H1 (cell line): ENCODE measurements around the gene ABHD14A. TPM values are rescaled to one million over a fixed set of nuclear protein-coding genes. Genes with fewer than 3 reads are reported as not detected.
A peak's percentile ranks its signal among the peaks of the same experiment; 100 is the strongest.

ENCODE experiments used
- CTCF ChIA-PET: fragments of 300-600 bp; sonication (Branson Sonifier 250); formaldehyde crosslinking; loops from one replicate; lab custom pipeline; 2021; ENCODE audit not compliant: partially characterized antibody; lab: Charles Lee
- POLR2A ChIA-PET: fragments of 300-600 bp; sonication (Branson Sonifier 250); formaldehyde crosslinking; loops from one replicate; lab custom pipeline; 2021; ENCODE audit warnings: inconsistent platforms; ENCODE audit not compliant: partially characterized antibody; lab: Charles Lee
- DNase-seq, 2 experiments: peaks; one replicate each; pipeline versions ENCODE4 v3.0.0 to v3.0.0-alpha.2; 2010 to 2022; ENCODE audit warnings: low spot score in 2 of 2, low read depth in 1 of 2, mixed read lengths in 1 of 2
- FAIRE-seq: peaks from 2 replicates; lab custom pipeline; 2011; peaks lifted over from hg19 to GRCh38; lab: Jason Lieb, UNC
- H2AFZ ChIP-seq: 2 replicates; pipeline ENCODE4 v1.8.1; 2012; ENCODE audit warnings: low read length, inconsistent platforms
- H2AK5ac ChIP-seq: 2 replicates; pipeline ENCODE4 v1.6.1; 2013; ENCODE audit warnings: low read depth, low read length
- H2BK120ac ChIP-seq: replicated peaks from 2 replicates; pipeline ENCODE3; 2013; ENCODE audit warnings: low read depth, low read length, inconsistent platforms
- H2BK12ac ChIP-seq: 2 replicates; pipeline ENCODE4 v1.6.1; 2013; ENCODE audit warnings: low read depth, low read length
- H2BK15ac ChIP-seq: 2 replicates; pipeline ENCODE4 v1.6.1; 2013; ENCODE audit warnings: low read length
- H2BK20ac ChIP-seq: 2 replicates; pipeline ENCODE4 v1.6.1; 2013; ENCODE audit warnings: low read length
- H2BK5ac ChIP-seq: 2 replicates; pipeline ENCODE4 v1.6.1; 2013; ENCODE audit warnings: low read depth, low read length
- H3K14ac ChIP-seq: 2 replicates; pipeline ENCODE4 v1.6.1; 2013; ENCODE audit warnings: inconsistent platforms; ENCODE audit not compliant: insufficient read length
- H3K18ac ChIP-seq: 2 replicates; pipeline ENCODE4 v1.6.1; 2013; ENCODE audit warnings: low read length; ENCODE audit errors: extremely low read depth
- H3K23ac ChIP-seq: 2 replicates; pipeline ENCODE4 v1.6.1; 2013; ENCODE audit warnings: inconsistent platforms; ENCODE audit not compliant: insufficient read length
- H3K23me2 ChIP-seq: 2 replicates; pipeline ENCODE4 v1.6.1; 2013; ENCODE audit warnings: low read depth, low read length
- H3K27ac ChIP-seq: 2 replicates; pipeline ENCODE4 v1.6.1; 2011; ENCODE audit warnings: low read depth, low read length, inconsistent platforms
- H3K27me3 ChIP-seq, 4 experiments: replicated peaks in 1 of 4; 1 replicate in 1 of 4; 2 replicates in 3 of 4; pipeline versions ENCODE4 v1.6.1 to v1.8.1; 2011 to 2013; ENCODE audit warnings: low read length in 3 of 4, mild to moderate bottlenecking in 3 of 4, inconsistent platforms in 2 of 4, mixed read lengths in 2 of 4, moderate library complexity in 1 of 4; ENCODE audit not compliant: control insufficient read depth in 3 of 4, insufficient read depth in 3 of 4; ENCODE audit errors: extremely low read depth in 1 of 4
- H3K36me3 ChIP-seq, 4 experiments: 2 replicates each; pipeline versions ENCODE4 v1.6.1 to v1.8.1; 2011 to 2013; ENCODE audit warnings: mild to moderate bottlenecking in 4 of 4, low read length in 3 of 4, moderate library complexity in 2 of 4, control low read depth in 1 of 4, inconsistent platforms in 1 of 4; ENCODE audit not compliant: insufficient read depth in 4 of 4, control insufficient read depth in 2 of 4
- H3K4ac ChIP-seq: replicated peaks from 2 replicates; pipeline ENCODE3; 2013; ENCODE audit warnings: low read length, low read depth, mixed read lengths, inconsistent platforms; ENCODE audit not compliant: insufficient read length
- H3K4me1 ChIP-seq, 4 experiments: replicated peaks in 1 of 4; 1 replicate in 1 of 4; 2 replicates in 3 of 4; pipeline versions ENCODE4 v1.6.1 to v1.8.1; 2011 to 2013; ENCODE audit warnings: low read length in 3 of 4, inconsistent platforms in 2 of 4, mixed read lengths in 1 of 4; ENCODE audit not compliant: insufficient read depth in 4 of 4, control insufficient read depth in 3 of 4
- H3K4me2 ChIP-seq, 2 experiments: 2 replicates each; pipeline versions ENCODE4 v1.6.1 to v1.8.1; 2011 to 2013; ENCODE audit warnings: low read depth in 2 of 2, low read length in 2 of 2, control low read depth in 1 of 2, inconsistent platforms in 1 of 2, mild to moderate bottlenecking in 1 of 2; ENCODE audit not compliant: insufficient read depth in 1 of 2
- H3K4me3 ChIP-seq, 4 experiments: fragments of 200-600, 300-600 bp in 1 of 4; sonication (generic), shearing (Covaris generic), sonication (Bioruptor Twin) in 1 of 4; 2 replicates each; pipeline versions ENCODE4 v1.5.1 to v1.8.1; 2011 to 2016; ENCODE audit warnings: low read length in 4 of 4, low read depth in 3 of 4, control low read depth in 2 of 4, inconsistent platforms in 2 of 4, mild to moderate bottlenecking in 2 of 4, mixed read lengths in 1 of 4, moderate library complexity in 1 of 4; ENCODE audit not compliant: insufficient read depth in 2 of 4; ENCODE audit errors: extremely low read depth in 1 of 4
- H3K56ac ChIP-seq: replicated peaks from 2 replicates; pipeline ENCODE3; 2013; ENCODE audit warnings: low read depth, mild to moderate bottlenecking, mixed read lengths, low read length, inconsistent platforms; ENCODE audit not compliant: insufficient read length
- H3K79me1 ChIP-seq: 2 replicates; pipeline ENCODE4 v1.6.1; 2013; ENCODE audit warnings: low read depth, low read length, control low read depth
- H3K79me2 ChIP-seq, 2 experiments: 2 replicates each; pipeline versions ENCODE4 v1.6.1 to v1.8.1; 2012 to 2013; ENCODE audit warnings: low read length in 2 of 2, mild to moderate bottlenecking in 2 of 2, inconsistent platforms in 1 of 2; ENCODE audit not compliant: insufficient read depth in 2 of 2, control insufficient read depth in 1 of 2
- H3K9ac ChIP-seq, 4 experiments: replicated peaks in 1 of 4; 1 replicate in 1 of 4; 2 replicates in 3 of 4; pipeline versions ENCODE4 v1.6.1 to v1.8.1; 2011 to 2013; ENCODE audit warnings: low read depth in 3 of 4, low read length in 3 of 4, control low read depth in 2 of 4, mild to moderate bottlenecking in 2 of 4, moderate library complexity in 2 of 4, inconsistent platforms in 1 of 4; ENCODE audit errors: extremely low read depth in 1 of 4
- H3K9me3 ChIP-seq, 2 experiments: 2 replicates each; pipeline versions ENCODE4 v1.6.1 to v1.8.1; 2012 to 2013; ENCODE audit warnings: mild to moderate bottlenecking in 2 of 2, moderate library complexity in 2 of 2, control low read depth in 1 of 2, inconsistent platforms in 1 of 2, low read depth in 1 of 2, low read length in 1 of 2, mixed read lengths in 1 of 2; ENCODE audit not compliant: insufficient read depth in 2 of 2
- H4K20me1 ChIP-seq, 2 experiments: replicated peaks in 1 of 2; 2 replicates each; pipeline versions ENCODE3 to v1.8.1; 2011 to 2013; ENCODE audit warnings: inconsistent platforms in 2 of 2, low read length in 2 of 2, mild to moderate bottlenecking in 1 of 2; ENCODE audit not compliant: insufficient read depth in 2 of 2, control insufficient read depth in 1 of 2
- H4K5ac ChIP-seq: 2 replicates; pipeline ENCODE4 v1.6.1; 2013; ENCODE audit warnings: low read length, low read depth, mixed read lengths, inconsistent platforms; ENCODE audit not compliant: insufficient read length
- H4K8ac ChIP-seq: 2 replicates; pipeline ENCODE4 v1.8.0; 2013; ENCODE audit warnings: mild to moderate bottlenecking, moderate library complexity, low read length, inconsistent platforms; ENCODE audit not compliant: insufficient read depth; ENCODE audit errors: extremely low read depth
- H4K91ac ChIP-seq: replicated peaks from 2 replicates; pipeline ENCODE3; 2013; ENCODE audit warnings: low read length, mixed read lengths, inconsistent platforms; ENCODE audit not compliant: insufficient read length
- CBX5 ChIP-seq: fragments of 300-800, 300-1000 bp; sonication (generic); IDR thresholded peaks from 2 replicates; pipeline ENCODE4 v1.7.1; 2016; ENCODE audit warnings: antibody characterized with exemption, low read length, low read depth
- EGR1 ChIP-seq: IDR thresholded peaks from 2 replicates; pipeline ENCODE4 v1.6.1; 2011; ENCODE audit warnings: low read depth, low read length, borderline replicate concordance
- EP300 ChIP-seq, 2 experiments: IDR thresholded peaks; 1 replicate in 1 of 2; 2 replicates in 1 of 2; pipeline ENCODE4 v1.6.1; 2011 to 2012; ENCODE audit warnings: low read depth in 2 of 2, low read length in 2 of 2, mild to moderate bottlenecking in 2 of 2, borderline replicate concordance in 1 of 2, inconsistent platforms in 1 of 2, moderate library complexity in 1 of 2
- JUND ChIP-seq: IDR thresholded peaks from 2 replicates; pipeline ENCODE4 v1.6.1; 2011; ENCODE audit warnings: mild to moderate bottlenecking, improper control_type of control experiment, low read length
- KDM1A ChIP-seq: fragments of 200-600, 300-600 bp; sonication (generic); IDR thresholded peaks from 2 replicates; pipeline ENCODE4 v1.7.1; 2016; ENCODE audit warnings: mild to moderate bottlenecking, low read length, borderline replicate concordance
- MAX ChIP-seq: IDR thresholded peaks from 2 replicates; pipeline ENCODE4 v1.6.1; 2012; ENCODE audit warnings: inconsistent platforms
- PHF8 ChIP-seq: fragments of 200-600 bp; sonication (generic); conservative IDR thresholded peaks from 2 replicates; pipeline ENCODE4 v1.7.1; 2012; ENCODE audit warnings: low read depth, mild to moderate bottlenecking, inconsistent platforms, low read length, moderate library complexity
- POU5F1 ChIP-seq: IDR thresholded peaks from 2 replicates; pipeline ENCODE4 v1.6.1; 2011; ENCODE audit warnings: low read depth, mild to moderate bottlenecking, low read length, moderate library complexity
- SUZ12 ChIP-seq: fragments of 200-600 bp; sonication (generic); IDR thresholded peaks from 2 replicates; pipeline ENCODE4 v1.6.1; 2012; ENCODE audit warnings: mild to moderate bottlenecking, inconsistent platforms, low read length, moderate library complexity, mixed read lengths
- WGBS, 2 experiments: shearing (Covaris generic) in 1 of 2; methylation state at CpG; one replicate each; pipeline versions ENCODE4 v1.1.6 to v1.1.7; 2013 to 2015; ENCODE audit warnings: low lambda C conversion rate in 2 of 2, mixed read lengths in 2 of 2, inconsistent platforms in 1 of 2, low coverage in 1 of 2, missing lambda C conversion rate in 1 of 2; ENCODE audit not compliant: insufficient replicate concordance in 2 of 2, insufficient coverage in 1 of 2, insufficient read length in 1 of 2; ENCODE audit errors: extremely low coverage in 1 of 2, missing lambda C conversion rate in 1 of 2; 5-methylcytosine and 5-hydroxymethylcytosine counted together
- polyA plus RNA-seq, 7 experiments: library from polyadenylated mRNA; depleted of rRNA in 3 of 7; stranded (reverse) in 5 of 7; unstranded in 2 of 7; fragments of >200 nt in 5 of 7; fragments of 200-250 nt in 2 of 7; gene quantifications; 1 replicate in 5 of 7; 2 replicates in 1 of 7; 4 replicates in 1 of 7; pipeline versions ENCODE4 v1.2.1 to v1.2.3, GENCODE V29; 2011 to 2013; ENCODE audit warnings: missing spikeins in 2 of 7, mixed read lengths in 2 of 7
- total RNA-seq: library from RNA; stranded (reverse); fragmentation: NEBNext Ultra II Directional; extraction: Animal tissue kit (Norgen Biotek cat#: 25700); gene quantifications from 2 replicates; pipeline ENCODE4 v1.2.1, GENCODE V29; 2021

The ABHD14A gene
- total and polyA plus RNA-seq, 2 of the 8 experiments (the other 6 are each of a cell fraction or from before 2014, with no cell fraction given) = 4.6 to 9.8 TPM

GRCh38 chr3:51967384-51968169, 7.3 kb upstream of the ABHD14A start, which contains the start of gene PCBP4:
PCBP4 (minus strand) TSS chr3:51967454; CDS start chr3:51961240, 6,214 bp downstream.
- H3K18ac ChIP-seq = peak within 1 kb of the TSS; percentile 90
- H3K4ac ChIP-seq = peak within 1 kb of the TSS; percentile 99
- H4K5ac ChIP-seq = peak within 1 kb of the TSS; percentile 27
- H4K8ac ChIP-seq = peak within 1 kb of the TSS; percentile 96
- ChIA-PET CTCF (interaction anchor here (0.7 to 10.5 kb wide), 6 partner anchors 10 to 253 kb away, joined by 3 to 66 read pairs (median 4); partner anchors contain the start of genes ACY1, GPR62, PARP3 and RRP9), POLR2A (interaction anchor here (0.6 to 29.3 kb wide), 14 partner anchors 9 to 453 kb away, joined by 3 to 923 read pairs (median 4); partner anchors contain the start of genes ABHD14A, ABHD14B, ACY1 and DUSP7)
- H3K9ac ChIP-seq = peak within 1 kb of the TSS in 3 of 4 experiments; percentile 83 to 86 (median 86); a peak in 6 of 7 replicates
- peak within 1 kb of the TSS; percentile 73 for H3K56ac ChIP-seq
- H2BK5ac ChIP-seq = peak within 1 kb of the TSS; percentile 49
- no peak within 1 kb of the TSS for H3K14ac ChIP-seq
- no peaks in the 10 kb centered on the region for H3K36me3 ChIP-seq
- WGBS, 2 experiments = 0% methylated on average over 29 of the region's 90 CpGs; no CpG with 5 or more reads in 1 of the 2 experiments
- FAIRE-seq (no peak), DNase-seq (peak in 1 of 2 experiments; percentile 77)
- peak within 1 kb of the TSS; percentile 85 for H2BK12ac ChIP-seq
- peak within 1 kb of the TSS; percentile 83 for H2BK15ac ChIP-seq
- peak within 1 kb of the TSS; percentile 54 for H3K27ac ChIP-seq
- H2BK120ac ChIP-seq = peak within 1 kb of the TSS; percentile 66
- peaks cover 0 to 13% (median 2%) of the 10 kb centered on the region in 4 experiments; a peak in 5 of 7 replicates for H3K27me3 ChIP-seq
- peak within 1 kb of the TSS; percentile 82; the same call in 1 of the 2 replicates for H2AK5ac ChIP-seq
- H3K4me2 ChIP-seq = peak within 1 kb of the TSS; percentile 85 to 90
- H3K23ac ChIP-seq = peak within 1 kb of the TSS; percentile 32
- H3K79me1 ChIP-seq = no peaks in the 10 kb centered on the region
- H3K9me3 ChIP-seq = no peaks in the 10 kb centered on the region
- H3K79me2 ChIP-seq = no peaks in the 10 kb centered on the region
- H3K4me1 ChIP-seq = peaks cover 12 to 42% (median 33%) of the 10 kb centered on the region in 4 experiments
- no peak within 1 kb of the TSS for H2AFZ ChIP-seq
- H4K20me1 ChIP-seq = peaks cover 0 to 6% of the 10 kb centered on the region in 2 experiments
- H3K4me3 ChIP-seq = peak within 1 kb of the TSS; percentile 57 to 90 (median 73)
- 0 out of 2 replicates have a peak within 1 kb of the TSS, but pooled peaks have one; percentile 61 for H2BK20ac ChIP-seq
- peaks cover 9% of the 10 kb centered on the region; the same call in 1 of the 2 replicates for H3K23me2 ChIP-seq
- peak within 1 kb of the TSS; percentile 99 for H4K91ac ChIP-seq
- TF ChIP-seq MAX (no peak), JUND (no peak), SUZ12 (no peak), EP300 (IDR thresholded peaks at IDR 0.05; ENCODE audit: borderline replicate concordance in 1 of 2, low read depth in 2 of 2, low read length in 2 of 2) (no peak), PHF8 (peak; percentile 64), KDM1A (no peak), CBX5 (no peak), EGR1 (no peak), POU5F1 (no peak)
